Measurements from ENCODE around the gene PYCR2.
"Not testable (repeated sequence)": the region's sequence is repeated elsewhere in the genome, so short reads cannot be mapped to it uniquely, and the experiment has no call there.

PYCR2 gene

DNA sequence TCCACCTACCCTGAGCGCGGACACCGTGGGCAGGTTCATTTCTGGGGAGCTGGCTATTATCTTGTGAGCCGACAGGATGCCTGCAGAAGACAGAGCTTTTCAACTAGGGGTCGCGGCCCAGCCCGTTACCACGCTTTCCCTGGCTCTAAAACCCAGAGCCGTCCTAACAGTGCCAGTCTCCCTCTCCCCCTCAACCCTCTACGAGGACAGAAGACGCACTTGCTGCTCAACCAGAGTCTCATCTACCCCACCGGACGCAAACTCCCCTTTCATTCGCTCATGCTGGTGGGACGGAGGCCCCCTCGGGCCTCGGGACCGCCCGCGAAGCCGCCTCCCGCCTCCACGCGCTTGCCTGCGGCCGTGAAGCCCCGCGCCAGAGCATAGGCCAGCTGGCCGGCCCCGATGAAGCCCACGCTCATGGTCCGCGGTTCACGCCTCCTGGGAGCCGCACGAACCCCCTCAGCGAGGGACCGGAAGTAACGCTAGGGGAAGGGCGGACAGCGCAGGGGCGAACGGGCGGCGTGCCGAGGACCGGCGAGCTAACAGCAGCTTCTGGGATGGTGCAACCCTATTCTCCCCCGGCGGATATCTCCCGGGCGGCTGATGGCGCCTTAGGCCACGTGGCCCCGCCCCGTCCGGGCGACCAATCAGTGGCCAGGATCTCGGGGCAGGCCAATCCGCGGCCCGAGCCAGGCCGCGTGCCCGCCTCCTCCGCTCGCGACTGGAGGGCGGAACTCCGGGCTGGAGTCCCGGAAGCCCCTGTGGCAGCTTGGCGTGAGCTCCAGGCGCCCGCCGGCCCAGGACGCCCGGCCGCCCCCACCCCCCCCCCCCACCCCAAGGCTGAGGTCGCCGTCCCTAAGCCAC, at the start of gene PYCR2:
Gene PYCR2 (minus strand): TSS at position 559 of the 864 bp plus-strand sequence. CDS start 140 bp downstream, at position 419.
- DNase-seq: peak; percentile 97

DNA sequence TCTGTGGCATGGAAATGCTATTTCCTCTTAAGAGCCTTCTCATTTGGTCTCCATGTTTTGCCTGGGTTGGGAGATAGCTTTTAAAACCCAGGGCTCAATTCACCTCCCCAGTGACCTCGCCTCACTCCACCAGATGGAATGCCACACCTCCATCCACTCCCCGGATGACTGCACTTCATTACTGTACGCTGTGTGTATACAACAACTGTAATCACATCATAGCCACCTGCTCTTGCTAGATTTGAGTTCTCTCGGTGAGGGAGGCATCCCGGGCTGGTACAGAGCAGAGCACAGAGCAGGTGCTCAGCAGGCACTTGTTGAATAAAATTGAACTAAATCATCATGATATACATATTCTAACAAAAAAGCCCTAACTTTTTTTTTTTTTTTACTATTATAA, 49.1 kb upstream of the PYCR2 start:
- no peak for DNase-seq

DNA sequence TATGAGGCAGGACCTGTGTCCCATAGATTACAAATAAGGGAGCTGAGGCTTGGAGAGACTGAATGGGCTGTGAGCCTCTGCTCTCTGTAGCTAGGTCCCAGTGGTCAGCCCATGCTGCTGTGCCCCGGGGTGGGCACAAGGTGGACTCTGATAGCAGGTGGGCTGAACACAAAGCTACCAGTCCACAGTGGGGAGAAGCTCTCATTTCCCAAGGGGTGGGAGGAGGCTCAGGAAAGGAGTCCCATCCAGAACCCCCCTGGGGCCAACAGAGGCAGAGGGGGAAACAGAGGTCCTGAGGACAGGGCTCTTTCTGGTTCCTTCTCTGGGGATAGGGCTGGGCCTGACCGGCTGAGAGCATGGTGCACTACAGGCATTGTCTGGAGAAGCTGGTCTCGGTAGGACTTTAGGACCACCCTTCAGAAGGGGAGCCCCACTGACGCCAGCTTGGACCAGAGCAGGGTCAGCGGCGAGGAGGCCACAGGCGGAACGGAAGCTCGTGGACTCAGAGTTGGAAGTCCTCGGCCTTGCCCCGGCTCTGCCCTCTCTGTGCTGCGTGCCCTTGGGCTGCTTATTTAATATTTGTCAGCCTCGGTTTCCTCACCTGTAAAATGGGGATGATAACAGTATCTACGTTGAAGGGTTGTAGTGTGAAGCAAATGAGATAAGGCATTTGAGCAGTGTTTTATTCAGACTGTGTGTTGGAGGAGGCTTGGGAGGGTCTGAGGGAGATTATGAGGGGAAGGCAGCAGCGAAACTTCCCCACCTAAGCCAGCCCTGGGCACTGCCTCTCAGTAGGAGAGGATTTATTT, 48.5 kb upstream of the PYCR2 start:
- no peak for DNase-seq

DNA sequence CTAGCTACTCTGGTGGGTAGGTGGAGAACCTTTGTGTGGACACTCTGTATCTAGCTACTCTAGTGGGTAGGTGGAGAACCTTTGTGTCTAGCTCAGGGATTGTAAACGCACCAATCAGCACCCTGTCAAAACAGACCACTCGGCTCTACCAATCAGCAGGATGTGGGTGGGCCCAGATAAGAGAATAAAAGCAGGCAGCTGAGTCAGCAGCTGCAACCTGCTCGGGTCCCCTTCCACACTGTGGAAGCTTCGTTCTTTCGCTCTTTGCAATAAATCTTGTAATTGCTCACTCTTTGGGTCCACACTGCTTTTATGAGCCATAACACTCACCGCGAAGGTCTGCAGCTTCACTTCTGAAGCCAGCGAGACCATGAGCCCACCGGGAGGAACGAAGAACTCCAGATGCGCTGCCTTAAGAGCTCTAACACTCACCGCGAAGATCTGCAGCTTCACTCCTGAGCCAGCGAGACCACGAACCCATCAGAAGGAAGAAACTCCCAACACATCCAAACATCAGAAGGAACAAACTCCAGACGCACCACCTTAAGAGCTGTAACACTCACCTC, 46.6 kb upstream of the PYCR2 start:
- not testable (repeated sequence) for DNase-seq

DNA sequence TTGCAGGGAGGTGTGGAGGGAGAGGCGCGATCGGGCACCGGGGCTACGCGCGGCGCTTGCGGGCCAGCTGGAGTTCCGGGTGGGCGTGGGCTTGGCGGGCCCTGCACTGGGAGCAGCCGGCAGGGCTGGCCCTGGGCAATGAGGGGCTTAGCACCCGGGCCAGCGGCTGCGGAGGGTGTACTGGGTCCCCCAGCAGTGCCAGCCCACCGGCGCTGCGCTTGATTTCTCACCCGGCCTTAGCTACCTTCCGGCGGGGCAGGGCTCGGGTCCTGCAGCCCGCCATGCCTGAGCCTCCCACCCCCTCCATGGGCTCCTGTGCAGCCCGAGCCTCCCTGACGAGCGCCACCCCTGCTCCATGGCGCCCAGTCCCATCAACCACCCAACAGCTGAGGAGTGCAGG, 45.7 kb upstream of the PYCR2 start:
- not testable (repeated sequence) for DNase-seq

DNA sequence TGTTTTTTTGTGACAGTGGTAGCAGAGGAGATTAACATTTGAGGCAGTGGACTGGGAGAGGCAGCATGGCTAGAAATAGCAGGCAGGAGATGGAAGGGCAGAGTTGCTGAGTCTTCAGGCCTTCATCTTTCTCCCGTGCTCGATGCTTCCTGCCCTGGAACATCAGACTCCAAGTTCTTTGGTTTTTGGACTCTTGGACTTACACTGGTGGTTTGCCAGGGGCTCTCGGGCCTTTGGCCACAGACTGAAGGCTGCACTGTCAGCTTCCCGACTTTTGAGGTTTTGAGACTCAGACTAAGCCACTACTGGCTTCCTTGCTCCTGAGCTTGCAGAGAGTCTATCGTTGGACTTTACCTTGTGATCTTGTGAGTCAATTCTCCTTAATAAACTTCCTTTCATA, 41.2 kb upstream of the PYCR2 start:
- no peak for DNase-seq

DNA sequence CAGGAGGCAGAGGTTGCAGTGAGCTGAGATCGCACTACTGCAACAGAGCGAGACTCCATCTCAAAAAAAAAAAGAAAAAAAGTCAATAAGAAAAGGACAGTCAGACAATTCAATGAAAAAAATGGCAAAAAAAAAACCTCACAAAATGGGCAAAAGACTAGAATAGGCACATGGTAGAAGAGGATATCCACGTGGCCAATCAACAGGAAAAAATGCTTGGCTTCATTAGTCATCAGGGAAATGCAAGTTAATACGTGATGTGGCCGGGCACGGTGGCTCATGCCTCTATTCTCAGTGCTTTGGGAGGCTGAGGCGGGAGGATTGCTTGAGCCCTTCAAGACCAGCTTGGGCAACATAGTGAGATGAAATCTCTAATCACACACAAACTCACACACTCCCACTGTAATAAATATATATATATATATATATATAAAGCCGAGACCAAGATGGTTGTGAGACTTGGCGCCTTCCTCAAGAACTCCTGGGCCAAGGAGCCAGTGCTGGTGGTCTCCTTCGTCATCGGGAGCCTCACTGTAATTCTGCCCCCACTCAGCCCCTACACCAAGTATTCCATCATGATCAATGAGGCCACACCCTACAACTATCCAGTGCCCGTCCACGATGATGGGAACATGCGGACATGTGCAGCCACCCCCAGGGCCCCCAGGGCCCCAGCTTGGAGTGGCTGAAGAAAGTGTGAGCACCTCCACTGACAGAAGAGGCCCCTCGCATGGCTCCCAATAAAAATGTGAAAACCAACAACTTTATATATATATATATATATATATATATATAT, 39.9 kb upstream of the PYCR2 start:
- no peak for DNase-seq

DNA sequence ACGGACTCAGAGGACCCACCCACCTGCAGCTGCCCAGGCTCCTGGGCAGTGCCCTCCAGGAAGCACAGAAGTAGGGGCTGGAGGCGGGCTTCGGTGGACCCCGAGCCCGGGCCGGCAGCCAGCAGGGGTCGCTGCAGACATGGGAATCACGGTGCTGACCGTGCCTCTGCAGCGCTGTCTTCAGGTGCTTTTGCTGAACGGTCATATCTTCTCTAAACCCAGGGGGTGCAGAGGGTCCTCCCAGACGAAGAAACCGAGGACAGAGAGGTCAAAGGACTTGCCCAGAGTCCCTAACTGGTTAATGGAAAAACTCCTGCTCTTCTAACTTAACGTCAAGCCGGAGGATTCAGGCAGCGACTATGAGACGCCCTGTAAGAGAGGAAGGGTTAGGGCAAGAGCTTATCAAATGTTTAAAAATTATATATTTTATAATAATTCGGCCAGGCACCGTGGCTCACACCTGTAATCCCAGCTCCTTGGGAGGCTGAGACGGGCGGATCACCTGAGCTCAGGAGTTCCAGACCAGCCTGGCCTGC, 38.5 kb upstream of the PYCR2 start:
- DNase-seq: peak; percentile 56

DNA sequence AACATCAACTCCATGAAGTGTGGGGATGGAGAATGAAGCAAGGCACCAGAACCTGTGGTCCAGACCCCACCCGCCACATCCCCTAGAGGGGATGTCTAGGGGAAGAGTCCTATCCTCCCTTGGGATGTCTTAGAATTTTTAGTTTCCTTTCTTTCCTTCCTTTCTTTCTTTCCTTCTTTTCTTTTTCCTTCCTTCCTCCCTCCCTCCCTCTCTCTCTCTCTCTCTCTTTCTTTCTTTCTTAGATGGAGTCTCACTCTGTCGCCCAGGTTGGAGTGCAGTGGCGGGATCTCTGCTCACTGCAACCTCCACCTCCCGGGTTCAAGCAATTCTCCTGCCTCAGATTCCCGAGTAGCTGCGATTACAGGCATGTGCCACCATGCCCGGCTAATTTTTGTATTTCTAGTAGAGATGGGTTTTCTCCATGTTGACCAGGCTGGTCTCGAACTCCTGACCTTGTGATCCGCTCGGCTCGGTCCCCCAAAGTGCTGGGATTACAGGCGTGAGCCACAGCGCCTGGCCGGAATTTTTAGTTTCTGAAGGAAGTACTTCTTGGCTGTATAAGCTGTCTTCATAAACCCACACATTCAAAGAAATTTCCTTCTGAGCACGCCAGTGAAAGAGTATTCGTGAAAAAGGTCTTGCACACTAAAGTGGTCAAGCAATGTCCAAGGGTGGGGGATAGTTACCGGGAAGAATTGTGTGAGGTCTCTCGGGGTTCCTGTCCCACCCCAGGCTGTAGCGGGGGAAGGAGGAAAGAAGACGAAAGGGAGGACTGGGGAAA, 37.8 kb upstream of the PYCR2 start:
- no peak for DNase-seq

DNA sequence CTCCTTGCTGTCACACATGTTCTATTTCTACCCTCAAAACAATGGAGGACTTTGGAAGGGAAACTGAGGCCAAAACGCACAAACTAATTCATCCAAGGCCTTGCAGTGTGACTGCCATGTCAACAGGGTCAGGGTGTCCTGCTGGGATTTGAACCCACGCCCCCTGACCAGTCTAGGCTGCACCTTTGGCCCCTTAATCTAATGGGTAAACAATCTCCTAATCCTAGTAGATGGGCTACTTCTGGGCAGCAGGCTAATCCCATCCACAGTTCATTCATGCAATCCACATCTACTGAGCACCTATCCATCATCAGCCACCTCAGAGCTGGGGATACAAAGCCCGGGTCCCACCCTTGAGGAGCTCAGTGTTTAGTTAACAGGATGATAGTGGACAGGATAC, 34.0 kb upstream of the PYCR2 start:
- DNase-seq: no peak

DNA sequence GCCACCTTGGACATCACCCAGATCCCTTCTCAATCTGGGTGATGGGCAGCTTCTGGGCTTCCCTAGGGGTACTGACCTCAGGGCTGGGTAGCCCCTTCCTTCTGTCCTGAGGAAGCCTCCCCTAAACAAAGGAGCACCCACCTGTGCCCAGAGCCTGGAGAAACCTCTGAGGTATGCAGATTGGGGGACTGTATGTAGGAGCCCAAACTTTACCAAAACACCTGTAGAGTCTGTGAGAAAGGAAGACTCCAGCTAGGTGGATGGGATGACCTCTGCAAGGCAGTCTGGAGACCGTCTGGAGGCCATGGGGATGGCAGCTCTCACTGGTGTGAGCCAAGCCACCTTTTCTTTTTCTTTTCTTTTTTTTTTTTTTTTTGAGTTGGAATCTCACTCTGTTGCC, 30.7 kb upstream of the PYCR2 start:
- DNase-seq: no peak

DNA sequence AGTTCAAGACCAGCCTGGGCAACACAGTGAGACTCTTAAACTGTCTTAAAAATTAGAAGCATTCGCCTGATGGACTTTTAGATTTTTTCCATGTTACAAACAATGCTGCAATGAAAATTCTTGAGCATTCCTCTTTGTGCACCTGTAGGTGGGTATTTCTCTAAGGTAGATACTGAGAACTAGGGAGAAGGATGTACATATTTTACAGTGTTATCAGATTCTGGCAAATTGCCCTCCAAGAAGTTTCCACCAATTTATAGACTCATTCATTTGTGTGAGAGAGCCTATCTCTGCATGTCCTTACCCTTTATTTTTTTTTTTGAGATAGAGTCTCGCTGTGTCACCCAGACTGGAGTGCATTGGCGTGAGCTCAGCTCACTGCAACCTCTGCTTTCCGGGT, 29.3 kb upstream of the PYCR2 start:
- no peak for DNase-seq

DNA sequence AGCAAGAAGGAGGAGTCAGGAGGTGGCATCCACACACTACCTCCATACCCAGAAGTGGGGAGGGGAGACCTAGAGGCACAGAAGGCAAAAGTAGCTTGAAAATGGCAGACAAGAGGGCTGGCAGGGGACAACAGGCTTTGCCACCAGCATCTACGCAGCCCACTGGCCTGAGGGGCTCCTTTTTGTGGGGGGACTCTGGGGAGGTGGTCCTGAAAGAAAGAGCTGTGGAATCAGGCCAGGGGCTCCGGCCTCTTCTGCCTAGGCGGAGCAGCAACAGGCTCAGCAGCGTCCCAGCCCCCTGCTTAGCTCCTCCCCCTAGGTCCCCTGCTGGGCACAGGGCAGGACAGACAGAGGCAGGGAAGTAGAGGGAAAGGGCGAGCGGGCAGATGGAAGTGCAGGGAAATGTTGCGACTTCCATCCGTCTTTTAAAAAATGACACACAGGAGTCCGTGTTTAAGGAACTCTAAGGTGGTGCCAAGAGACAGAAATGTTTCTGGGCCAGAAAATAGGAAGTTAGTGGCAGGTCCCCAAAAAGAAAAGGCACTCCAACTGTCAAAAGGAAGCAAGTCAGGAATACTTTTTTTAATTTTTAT, 27.0 kb upstream of the PYCR2 start:
- no peak for DNase-seq

DNA sequence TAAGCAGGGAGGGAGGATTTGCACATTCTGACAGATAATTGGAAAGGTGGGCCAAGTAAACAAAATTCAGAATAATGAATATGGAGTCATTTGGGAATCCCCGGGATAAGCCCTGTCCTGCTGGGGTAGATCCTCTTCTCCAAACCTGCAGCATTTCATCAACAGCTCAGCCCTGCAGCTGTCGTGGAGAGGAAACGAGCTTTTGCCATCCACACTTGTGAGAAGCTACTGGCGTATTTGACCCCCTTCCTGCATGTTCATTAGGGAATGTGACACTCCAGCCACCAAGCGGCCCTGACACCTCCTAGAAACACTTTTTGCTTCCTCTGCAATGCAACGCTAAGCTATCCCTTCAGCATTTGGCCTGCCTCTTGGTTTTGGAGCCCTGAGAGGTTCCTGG, 25.0 kb upstream of the PYCR2 start:
- DNase-seq: no peak

DNA sequence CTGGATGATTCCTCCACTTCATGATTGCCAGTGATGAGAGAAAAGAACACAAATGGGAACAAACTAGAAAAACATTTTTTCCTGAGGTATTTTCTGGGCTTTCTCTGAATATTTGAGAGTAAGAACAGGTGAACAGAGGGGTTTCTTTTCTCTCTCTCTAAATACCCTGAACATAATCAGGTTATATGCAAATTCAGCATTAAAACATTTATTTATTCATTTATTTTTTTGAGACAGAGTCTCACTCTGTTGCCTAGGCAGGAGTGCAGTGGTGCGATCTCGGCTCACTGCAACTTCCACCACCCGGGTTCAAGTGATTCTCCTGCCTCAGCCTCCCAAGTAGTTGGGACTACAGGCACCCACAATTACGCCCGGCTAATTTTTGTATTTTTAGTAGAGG, 22.8 kb upstream of the PYCR2 start:
- no peak for DNase-seq

DNA sequence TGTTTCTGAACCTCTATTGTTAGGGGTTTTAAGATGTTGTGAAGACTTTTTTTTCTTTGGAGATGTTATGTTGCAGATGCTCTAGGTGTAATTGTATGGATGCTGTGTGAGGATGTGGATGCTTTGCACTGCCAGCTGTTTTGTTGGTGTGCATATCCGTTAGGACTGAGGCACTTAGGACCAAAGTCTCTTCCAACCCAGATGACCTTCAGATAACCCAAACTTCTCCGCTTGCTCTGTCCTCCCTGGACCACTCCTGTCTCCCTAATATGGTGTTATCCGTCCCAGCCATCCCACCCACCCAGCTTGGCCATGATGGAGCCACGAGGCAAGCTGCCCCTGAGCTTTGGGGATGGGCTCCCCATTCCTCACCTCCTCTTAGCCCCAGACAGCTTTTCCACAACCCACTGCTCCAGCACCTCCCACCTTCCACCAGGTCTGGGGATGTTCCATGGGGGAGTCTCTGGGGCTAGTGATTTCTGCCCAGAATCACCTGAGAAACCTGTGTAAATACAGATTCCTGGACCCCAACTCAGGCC, 22.1 kb upstream of the PYCR2 start:
- no peak for DNase-seq

DNA sequence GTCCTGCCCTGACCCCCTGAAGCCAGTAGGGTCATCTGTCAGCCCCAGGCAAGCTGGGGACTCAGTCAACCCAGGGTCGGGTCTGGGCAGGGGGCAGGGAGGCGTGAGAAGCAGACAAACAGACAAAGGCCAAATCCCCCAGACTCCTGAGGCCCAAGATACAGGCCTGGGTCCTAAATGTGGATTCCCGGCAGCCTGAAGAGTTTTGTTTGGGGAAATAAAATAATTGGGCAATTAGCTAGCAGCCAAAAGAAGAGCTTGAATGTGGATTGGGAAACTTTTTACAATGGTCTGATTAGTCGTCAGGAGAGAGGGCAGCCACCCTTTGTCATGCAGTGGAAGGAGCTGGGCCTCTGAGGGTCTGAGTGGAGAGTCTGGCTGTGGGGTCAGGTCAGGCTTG, 21.5 kb upstream of the PYCR2 start:
- no peak for DNase-seq

DNA sequence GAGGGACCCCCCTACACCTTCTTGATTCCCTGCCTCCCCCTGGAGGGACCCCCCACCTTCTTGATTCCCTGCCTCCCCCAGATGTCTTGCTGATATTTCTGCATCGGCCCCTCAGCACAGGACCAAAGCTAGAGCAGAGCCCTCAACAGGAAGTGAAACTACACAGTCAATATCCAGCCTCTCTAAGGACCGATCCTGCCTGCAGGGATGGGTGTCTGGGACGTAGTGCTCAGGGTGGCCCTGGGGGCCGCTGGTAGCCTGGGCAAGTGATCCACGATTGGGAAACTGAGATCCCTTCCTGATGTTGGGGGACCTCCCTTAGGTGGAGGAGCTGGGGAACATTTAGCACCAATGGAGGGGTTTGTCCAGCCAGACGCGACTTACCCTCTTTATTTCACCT, 20.9 kb upstream of the PYCR2 start:
- DNase-seq: no peak

DNA sequence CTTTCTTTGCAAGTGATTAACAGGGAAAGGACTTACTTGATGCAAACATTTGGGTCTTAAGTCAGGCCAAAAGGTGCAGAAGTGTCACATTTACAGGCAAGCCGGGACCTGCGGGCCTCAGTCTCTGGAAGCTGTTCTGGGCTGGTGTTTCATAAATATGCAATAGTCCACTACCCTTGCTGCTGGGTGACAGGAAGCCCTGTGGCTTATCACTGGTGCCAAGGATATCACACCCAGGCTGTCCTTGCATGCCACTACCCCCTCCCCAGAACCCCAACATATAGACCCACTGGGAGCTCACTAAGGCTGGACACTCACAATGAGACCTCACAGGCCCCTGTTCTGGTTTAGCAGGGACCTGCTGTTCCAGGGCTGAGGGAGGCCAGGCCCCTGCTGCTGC, 20.3 kb upstream of the PYCR2 start:
- no peak for DNase-seq

DNA sequence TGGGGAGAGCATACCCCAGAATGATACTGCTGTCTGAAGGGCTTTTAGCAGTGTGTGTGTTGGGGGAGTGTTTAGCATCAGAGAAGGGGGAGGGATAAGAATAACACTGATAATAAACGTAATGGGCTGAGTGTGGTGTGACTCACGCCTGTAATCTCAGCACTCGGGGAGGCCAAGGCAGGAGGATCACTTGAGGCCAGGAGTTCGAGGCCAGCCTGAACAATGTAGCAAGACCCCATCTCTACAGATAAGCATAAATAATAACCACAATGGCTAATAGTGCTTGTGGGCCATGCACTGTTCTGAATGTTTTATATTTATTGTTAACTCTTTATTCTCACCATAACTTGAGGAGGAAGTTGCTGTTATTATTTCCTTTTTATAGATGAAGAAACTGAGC, 19.5 kb upstream of the PYCR2 start:
- DNase-seq: no peak

DNA sequence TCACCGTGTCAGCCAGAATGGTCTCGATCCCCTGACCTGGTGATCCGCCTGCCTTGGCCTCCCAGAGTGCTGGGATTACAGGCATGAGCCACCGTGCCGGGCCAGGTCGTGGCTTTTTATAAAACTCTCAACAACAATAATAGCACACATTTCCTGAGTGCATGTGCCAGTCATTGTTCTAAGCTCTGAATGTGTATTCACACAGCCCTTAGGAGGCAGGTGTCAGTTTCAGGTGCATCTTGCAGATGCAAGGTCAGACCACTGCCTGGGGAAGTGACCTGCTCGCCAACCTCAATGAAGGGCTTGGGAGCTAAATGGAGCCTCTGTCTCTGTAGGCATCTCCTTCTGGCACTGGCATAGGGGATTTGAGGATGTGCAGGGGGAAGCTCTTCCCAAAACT, 18.5 kb upstream of the PYCR2 start:
- no peak for DNase-seq

DNA sequence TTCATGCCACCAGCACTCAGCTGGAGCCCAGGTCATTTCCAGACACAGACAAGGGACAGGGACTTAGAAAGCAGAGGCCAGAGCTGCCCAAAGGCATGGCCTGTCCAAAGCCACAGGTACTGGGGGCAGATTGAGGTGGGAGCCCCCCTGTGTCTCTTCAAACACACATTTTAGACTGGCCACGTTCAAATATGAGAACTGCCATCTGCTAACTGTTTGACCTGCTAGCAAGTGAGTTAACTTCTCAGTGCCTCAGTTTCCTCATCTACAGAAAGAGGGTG, 17.8 kb upstream of the PYCR2 start:
- no peak for DNase-seq

Data from 8988T (cell line).